Neural cell (in vitro differentiated cells): ENCODE data around the gene MED27. TPM values are rescaled to one million over a fixed set of nuclear protein-coding genes. Genes with fewer than 3 reads are reported as not detected.

Experiments used
- H2AFZ ChIP-seq: fragments of 200-600, 300-800 bp; sonication (generic), shearing (Covaris generic); 2 replicates; pipeline ENCODE4 v1.6.0; 2014; ENCODE audit warnings: low read depth, mild to moderate bottlenecking, antibody characterized with exemption, low read length, moderate library complexity
- H3F3A ChIP-seq: fragments of 200-600 bp; shearing (Covaris generic); 2 replicates; pipeline ENCODE4 v1.6.1; 2016; ENCODE audit warnings: mild to moderate bottlenecking, moderate library complexity, mixed read lengths, antibody characterized with exemption, low read length; ENCODE audit not compliant: insufficient read depth, poor library complexity, severe bottlenecking
- H3K27ac ChIP-seq: fragments of 200-600, 300-800 bp; sonication (generic), shearing (Covaris generic); 2 replicates; pipeline ENCODE4 v1.5.1; 2014; ENCODE audit warnings: mild to moderate bottlenecking, low read length, moderate library complexity
- H3K27me3 ChIP-seq: fragments of 300-800, 200-600 bp; sonication (generic), shearing (Covaris generic); 2 replicates; pipeline ENCODE4 v1.6.0; 2014; ENCODE audit warnings: mild to moderate bottlenecking, low read depth, low read length, moderate library complexity; ENCODE audit not compliant: insufficient read depth
- H3K36me3 ChIP-seq: fragments of 300-800, 200-600 bp; sonication (generic), shearing (Covaris generic); 2 replicates; pipeline ENCODE4 v1.5.1; 2014; ENCODE audit warnings: mild to moderate bottlenecking, antibody characterized with exemption, low read length, moderate library complexity; ENCODE audit not compliant: insufficient read depth
- H3K4me2 ChIP-seq: fragments of 300-800, 200-600 bp; sonication (generic), shearing (Covaris generic); 2 replicates; pipeline ENCODE4 v1.6.0; 2014; ENCODE audit warnings: mild to moderate bottlenecking, low read length
- H3K4me3 ChIP-seq: fragments of 300-800, 200-600 bp; sonication (generic), shearing (Covaris generic); 2 replicates; pipeline ENCODE4 v1.5.1; 2014; ENCODE audit warnings: mild to moderate bottlenecking, low read length, moderate library complexity
- H3K79me2 ChIP-seq: fragments of 200-600 bp; shearing (Covaris generic); replicated peaks from 2 replicates; pipeline ENCODE4 v1.6.0; 2014; ENCODE audit warnings: mild to moderate bottlenecking, low read length, moderate library complexity; ENCODE audit not compliant: insufficient read depth
- H3K9ac ChIP-seq: fragments of 300-800, 200-600 bp; sonication (generic), shearing (Covaris generic); 2 replicates; pipeline ENCODE4 v1.6.1; 2016; ENCODE audit warnings: mild to moderate bottlenecking, low read length, mixed read lengths
- H3K9me2 ChIP-seq: fragments of 200-600 bp; shearing (Covaris generic); 2 replicates; pipeline ENCODE4 v1.6.1; 2016; ENCODE audit warnings: mild to moderate bottlenecking, low read length, mixed read lengths; ENCODE audit not compliant: insufficient read depth
- H3K9me3 ChIP-seq: fragments of 200-600, 300-800 bp; sonication (generic), shearing (Covaris generic); 2 replicates; pipeline ENCODE4 v1.6.1; 2016; ENCODE audit warnings: mild to moderate bottlenecking, mixed run types, low read length, moderate library complexity, mixed read lengths
- H4K20me1 ChIP-seq: fragments of 200-600 bp; shearing (Covaris generic); 2 replicates; pipeline ENCODE4 v1.6.1; 2016; ENCODE audit warnings: mild to moderate bottlenecking, mixed run types; ENCODE audit not compliant: insufficient read depth
- EP300 ChIP-seq: fragments of 450-650 bp; conservative IDR thresholded peaks from 2 replicates; pipeline ENCODE4 v1.6.1; 2014; ENCODE audit warnings: antibody characterized with exemption, mild to moderate bottlenecking, moderate library complexity; ENCODE audit not compliant: poor library complexity, severe bottlenecking
- EZH2 ChIP-seq: fragments of 200-600, 300-800 bp; shearing (Covaris generic), sonication (generic); IDR thresholded peaks from 2 replicates; pipeline ENCODE4 v1.6.1; 2014; ENCODE audit warnings: antibody characterized with exemption, low read length, borderline replicate concordance, mild to moderate bottlenecking; ENCODE audit not compliant: insufficient read depth, poor library complexity, severe bottlenecking
- MXI1 ChIP-seq: fragments of 450-650 bp; conservative IDR thresholded peaks from 2 replicates; pipeline ENCODE4 v1.6.1; 2014; ENCODE audit warnings: antibody characterized with exemption, mild to moderate bottlenecking; ENCODE audit not compliant: poor library complexity, severe bottlenecking
- POLR2AphosphoS5 ChIP-seq: IDR thresholded peaks from 2 replicates; pipeline ENCODE4 v1.6.1; 2012
- RAD21 ChIP-seq: fragments of 450-650 bp; conservative IDR thresholded peaks from 2 replicates; pipeline ENCODE4 v1.6.1; 2014; ENCODE audit warnings: antibody characterized with exemption, mild to moderate bottlenecking, moderate library complexity
- SMC3 ChIP-seq: fragments of 450-650 bp; conservative IDR thresholded peaks from 2 replicates; pipeline ENCODE4 v1.6.1; 2014; ENCODE audit warnings: antibody characterized with exemption, mild to moderate bottlenecking, moderate library complexity; ENCODE audit not compliant: poor library complexity
- TAF1 ChIP-seq: IDR thresholded peaks from 2 replicates; pipeline ENCODE4 v1.6.1; 2012; ENCODE audit warnings: low read depth
- polyA plus RNA-seq: library from polyadenylated mRNA; depleted of rRNA; stranded (reverse); fragments of >200 nt; gene quantifications from 2 replicates; pipeline ENCODE4 v1.2.3, GENCODE V29; 2014
- TF ChIP-seq, protein P1 (sequence below): fragments of 450-650 bp; IDR thresholded peaks from 2 replicates; pipeline ENCODE4 v1.5.1; 2014; ENCODE audit warnings: antibody characterized with exemption, mild to moderate bottlenecking, moderate library complexity; ENCODE audit not compliant: poor library complexity, severe bottlenecking
- TF ChIP-seq, protein P2 (sequence below): IDR thresholded peaks from 2 replicates; pipeline ENCODE4 v1.6.1; 2012; ENCODE audit warnings: borderline replicate concordance

Gene MED27
- polyA plus RNA-seq, 1 donor from 2014 or later: 7.5 TPM

DNA sequence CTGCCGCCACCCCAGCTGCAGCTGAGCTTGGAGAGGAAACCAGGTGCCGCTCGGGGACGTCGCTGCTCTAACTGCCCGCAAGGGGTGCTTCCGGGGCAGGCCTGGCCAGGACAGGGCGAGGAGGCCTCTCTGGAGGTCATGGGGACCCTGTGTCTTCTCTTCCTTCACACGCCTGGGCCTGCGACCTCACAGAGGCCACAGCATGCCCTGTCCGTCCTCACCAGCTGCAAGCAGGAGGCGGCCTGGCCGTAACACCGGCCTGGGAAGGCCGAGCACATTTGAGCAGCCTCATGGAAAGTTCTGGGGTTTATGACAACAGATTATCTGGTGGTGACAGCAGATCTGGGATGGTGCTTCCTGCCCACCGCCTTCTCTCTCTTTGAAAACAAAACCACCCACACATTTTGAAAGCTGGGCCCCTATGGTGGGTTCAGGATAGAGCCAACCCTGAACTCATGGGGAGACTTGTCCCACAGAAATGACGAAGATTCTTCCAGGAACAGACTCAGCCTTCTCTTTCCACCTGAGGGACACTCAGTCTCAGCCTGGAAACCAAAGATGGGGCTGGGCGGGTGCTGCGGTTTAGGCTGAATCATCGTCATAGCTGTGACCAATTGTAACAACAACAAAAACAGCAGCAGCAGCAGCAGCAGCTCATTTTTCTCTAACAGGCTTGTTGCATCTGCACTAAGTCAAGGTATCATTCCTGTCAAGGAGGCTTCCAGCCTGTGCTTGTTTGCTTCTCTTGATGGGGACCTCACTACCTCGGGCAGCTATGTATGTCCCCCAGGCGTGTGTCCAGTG is 240.2 kb downstream of the MED27 start:
- H3K4me3 ChIP-seq: no peak overlapping the region
- no peak overlapping the region for H2AFZ ChIP-seq
- H3K27me3 ChIP-seq: no peaks in the 10 kb centered on the region
- no peaks in the 10 kb centered on the region for H3K9me2 ChIP-seq
- H3K79me2 ChIP-seq: no peaks in the 10 kb centered on the region
- H3K9ac ChIP-seq: no peak overlapping the region
- H3K27ac ChIP-seq: no peak overlapping the region
- no peak overlapping the region for H3K4me2 ChIP-seq
- no peaks in the 10 kb centered on the region for H3K36me3 ChIP-seq
- H3F3A ChIP-seq: no peaks in the 10 kb centered on the region
- H3K9me3 ChIP-seq: no peaks in the 10 kb centered on the region
- TF ChIP-seq RAD21 (no peak), SMC3 (no peak), POLR2AphosphoS5 (no peak), EZH2 (no peak), TAF1 (no peak), EP300 (no peak), MXI1 (no peak)
- TF ChIP-seq, protein P1, sequence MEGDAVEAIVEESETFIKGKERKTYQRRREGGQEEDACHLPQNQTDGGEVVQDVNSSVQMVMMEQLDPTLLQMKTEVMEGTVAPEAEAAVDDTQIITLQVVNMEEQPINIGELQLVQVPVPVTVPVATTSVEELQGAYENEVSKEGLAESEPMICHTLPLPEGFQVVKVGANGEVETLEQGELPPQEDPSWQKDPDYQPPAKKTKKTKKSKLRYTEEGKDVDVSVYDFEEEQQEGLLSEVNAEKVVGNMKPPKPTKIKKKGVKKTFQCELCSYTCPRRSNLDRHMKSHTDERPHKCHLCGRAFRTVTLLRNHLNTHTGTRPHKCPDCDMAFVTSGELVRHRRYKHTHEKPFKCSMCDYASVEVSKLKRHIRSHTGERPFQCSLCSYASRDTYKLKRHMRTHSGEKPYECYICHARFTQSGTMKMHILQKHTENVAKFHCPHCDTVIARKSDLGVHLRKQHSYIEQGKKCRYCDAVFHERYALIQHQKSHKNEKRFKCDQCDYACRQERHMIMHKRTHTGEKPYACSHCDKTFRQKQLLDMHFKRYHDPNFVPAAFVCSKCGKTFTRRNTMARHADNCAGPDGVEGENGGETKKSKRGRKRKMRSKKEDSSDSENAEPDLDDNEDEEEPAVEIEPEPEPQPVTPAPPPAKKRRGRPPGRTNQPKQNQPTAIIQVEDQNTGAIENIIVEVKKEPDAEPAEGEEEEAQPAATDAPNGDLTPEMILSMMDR: no peak
- TF ChIP-seq, protein P2, sequence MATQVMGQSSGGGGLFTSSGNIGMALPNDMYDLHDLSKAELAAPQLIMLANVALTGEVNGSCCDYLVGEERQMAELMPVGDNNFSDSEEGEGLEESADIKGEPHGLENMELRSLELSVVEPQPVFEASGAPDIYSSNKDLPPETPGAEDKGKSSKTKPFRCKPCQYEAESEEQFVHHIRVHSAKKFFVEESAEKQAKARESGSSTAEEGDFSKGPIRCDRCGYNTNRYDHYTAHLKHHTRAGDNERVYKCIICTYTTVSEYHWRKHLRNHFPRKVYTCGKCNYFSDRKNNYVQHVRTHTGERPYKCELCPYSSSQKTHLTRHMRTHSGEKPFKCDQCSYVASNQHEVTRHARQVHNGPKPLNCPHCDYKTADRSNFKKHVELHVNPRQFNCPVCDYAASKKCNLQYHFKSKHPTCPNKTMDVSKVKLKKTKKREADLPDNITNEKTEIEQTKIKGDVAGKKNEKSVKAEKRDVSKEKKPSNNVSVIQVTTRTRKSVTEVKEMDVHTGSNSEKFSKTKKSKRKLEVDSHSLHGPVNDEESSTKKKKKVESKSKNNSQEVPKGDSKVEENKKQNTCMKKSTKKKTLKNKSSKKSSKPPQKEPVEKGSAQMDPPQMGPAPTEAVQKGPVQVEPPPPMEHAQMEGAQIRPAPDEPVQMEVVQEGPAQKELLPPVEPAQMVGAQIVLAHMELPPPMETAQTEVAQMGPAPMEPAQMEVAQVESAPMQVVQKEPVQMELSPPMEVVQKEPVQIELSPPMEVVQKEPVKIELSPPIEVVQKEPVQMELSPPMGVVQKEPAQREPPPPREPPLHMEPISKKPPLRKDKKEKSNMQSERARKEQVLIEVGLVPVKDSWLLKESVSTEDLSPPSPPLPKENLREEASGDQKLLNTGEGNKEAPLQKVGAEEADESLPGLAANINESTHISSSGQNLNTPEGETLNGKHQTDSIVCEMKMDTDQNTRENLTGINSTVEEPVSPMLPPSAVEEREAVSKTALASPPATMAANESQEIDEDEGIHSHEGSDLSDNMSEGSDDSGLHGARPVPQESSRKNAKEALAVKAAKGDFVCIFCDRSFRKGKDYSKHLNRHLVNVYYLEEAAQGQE: no peak
- no peaks in the 10 kb centered on the region for H4K20me1 ChIP-seq

DNA sequence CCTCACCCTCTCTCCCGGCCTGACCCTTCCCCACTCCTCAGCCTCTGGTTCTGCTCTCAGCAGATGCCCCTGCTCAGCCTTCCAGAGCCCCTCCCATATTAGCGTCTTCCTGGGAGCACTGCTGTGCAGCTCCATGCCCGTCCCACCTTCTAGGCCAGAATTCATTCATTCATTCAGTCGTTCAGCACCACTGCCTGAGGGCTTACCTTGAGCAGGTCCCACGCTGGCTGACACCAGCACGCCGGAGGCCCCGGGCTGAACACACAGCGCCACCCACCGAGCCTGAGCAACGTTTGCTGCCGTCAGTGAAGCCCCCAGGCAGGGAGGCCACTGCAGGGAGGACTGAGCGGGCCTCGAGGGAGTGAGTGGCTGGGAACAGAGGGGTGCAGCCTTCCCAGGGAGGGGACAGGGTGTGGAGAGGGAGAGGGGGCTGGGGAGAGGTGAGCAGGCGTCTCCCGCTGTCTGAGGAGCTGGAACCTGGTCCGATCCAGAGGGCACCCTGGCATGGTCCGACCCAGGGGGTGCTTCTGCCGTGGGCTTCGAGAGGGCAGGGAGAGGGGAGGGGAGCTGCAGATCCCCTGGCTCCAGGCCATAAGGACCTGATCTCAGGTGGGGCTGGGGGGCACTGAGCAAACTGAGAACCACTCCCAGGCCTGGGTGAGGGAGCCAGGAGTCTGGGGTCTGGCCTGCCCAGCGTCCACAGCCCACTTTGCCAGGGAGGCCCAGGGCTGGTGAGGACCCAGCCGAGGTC is 241.0 kb downstream of the MED27 start:
- no peak overlapping the region for H3K27ac ChIP-seq
- H3K36me3 ChIP-seq: no peaks in the 10 kb centered on the region
- no peaks in the 10 kb centered on the region for H4K20me1 ChIP-seq
- H3K9ac ChIP-seq: no peak overlapping the region
- peaks cover 5% of the 10 kb centered on the region for H3K9me3 ChIP-seq
- H3K79me2 ChIP-seq: no peaks in the 10 kb centered on the region
- H3K27me3 ChIP-seq: no peaks in the 10 kb centered on the region
- H2AFZ ChIP-seq: no peak overlapping the region
- no peaks in the 10 kb centered on the region for H3F3A ChIP-seq
- H3K9me2 ChIP-seq: no peaks in the 10 kb centered on the region
- H3K4me3 ChIP-seq: no peak overlapping the region
- TF ChIP-seq, protein P1: no peak
- TF ChIP-seq MXI1 (no peak), RAD21 (no peak), EP300 (no peak), EZH2 (no peak), POLR2AphosphoS5 (no peak), SMC3 (no peak), TAF1 (no peak)
- TF ChIP-seq, protein P2: no peak
- H3K4me2 ChIP-seq: no peak overlapping the region
